Choroid plexus epithelial cell (primary cell): Measurements from ENCODE around the gene OGFOD1.
"Not testable (repeated sequence)": the region's sequence is repeated elsewhere in the genome, so short reads cannot be mapped to it uniquely, and the experiment has no call there.

Source experiments
- DNase-seq: peaks from one replicate; pipeline ENCODE4 v3.0.0-alpha.2; 2010; ENCODE audit warnings: low read depth
- H3K4me3 ChIP-seq: 2 replicates; pipeline ENCODE4 v1.5.1; 2011; ENCODE audit warnings: low read depth, mild to moderate bottlenecking, control low read depth, low read length, moderate library complexity
- CTCF ChIP-seq: conservative IDR thresholded peaks from 2 replicates; pipeline ENCODE4 v1.5.1; 2011; ENCODE audit warnings: low read depth, mild to moderate bottlenecking, control low read depth, inconsistent platforms, low read length, moderate library complexity

Gene OGFOD1

GRCh38 chr16:56488035-56488434 lies 36.7 kb downstream of the OGFOD1 start:
- DNase-seq: no peak
- H3K4me3 ChIP-seq: no peak overlapping the region
- no peak for TF ChIP-seq CTCF

- not testable (repeated sequence) for H3K4me3 ChIP-seq, DNase-seq
These were observed 37.5 kb downstream of the OGFOD1 start for GRCh38 chr16:56488868-56489267.

GRCh38 chr16:56491657-56492261 lies 40.4 kb downstream of the OGFOD1 start:
- DNase-seq: no peak
- H3K4me3 ChIP-seq: no peak overlapping the region
- no peak for TF ChIP-seq CTCF

GRCh38 chr16:56493126-56493525 lies 41.8 kb downstream of the OGFOD1 start:
- H3K4me3 ChIP-seq: no peak overlapping the region
- no peak for TF ChIP-seq CTCF
- DNase-seq: peak; percentile 44

GRCh38 chr16:56493815-56494214 lies 42.5 kb downstream of the OGFOD1 start:
- no peak overlapping the region for H3K4me3 ChIP-seq
- DNase-seq: no peak
- TF ChIP-seq CTCF: no peak

- no peak for DNase-seq
- no peak overlapping the region for H3K4me3 ChIP-seq
- no peak for TF ChIP-seq CTCF
These were observed 53.8 kb downstream of the OGFOD1 start for GRCh38 chr16:56505181-56505580.

GRCh38 chr16:56506941-56507340 lies 55.6 kb downstream of the OGFOD1 start:
- DNase-seq: peak; percentile 80
- no peak for TF ChIP-seq CTCF
- no peak overlapping the region for H3K4me3 ChIP-seq

GRCh38 chr16:56510544-56510943 lies 59.2 kb downstream of the OGFOD1 start:
- TF ChIP-seq CTCF: no peak
- no peak for DNase-seq

More at GRCh38 chr16:56510544-56510943, 59.2 kb downstream of the OGFOD1 start:
- H3K4me3 ChIP-seq: no peak overlapping the region
